ENCODE data around the gene PREPL.

- TF ChIP-seq, protein P1, sequence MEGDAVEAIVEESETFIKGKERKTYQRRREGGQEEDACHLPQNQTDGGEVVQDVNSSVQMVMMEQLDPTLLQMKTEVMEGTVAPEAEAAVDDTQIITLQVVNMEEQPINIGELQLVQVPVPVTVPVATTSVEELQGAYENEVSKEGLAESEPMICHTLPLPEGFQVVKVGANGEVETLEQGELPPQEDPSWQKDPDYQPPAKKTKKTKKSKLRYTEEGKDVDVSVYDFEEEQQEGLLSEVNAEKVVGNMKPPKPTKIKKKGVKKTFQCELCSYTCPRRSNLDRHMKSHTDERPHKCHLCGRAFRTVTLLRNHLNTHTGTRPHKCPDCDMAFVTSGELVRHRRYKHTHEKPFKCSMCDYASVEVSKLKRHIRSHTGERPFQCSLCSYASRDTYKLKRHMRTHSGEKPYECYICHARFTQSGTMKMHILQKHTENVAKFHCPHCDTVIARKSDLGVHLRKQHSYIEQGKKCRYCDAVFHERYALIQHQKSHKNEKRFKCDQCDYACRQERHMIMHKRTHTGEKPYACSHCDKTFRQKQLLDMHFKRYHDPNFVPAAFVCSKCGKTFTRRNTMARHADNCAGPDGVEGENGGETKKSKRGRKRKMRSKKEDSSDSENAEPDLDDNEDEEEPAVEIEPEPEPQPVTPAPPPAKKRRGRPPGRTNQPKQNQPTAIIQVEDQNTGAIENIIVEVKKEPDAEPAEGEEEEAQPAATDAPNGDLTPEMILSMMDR (IDR thresholded peaks at IDR 0.05; ENCODE audit: low read length) = no peak
- no peak for TF ChIP-seq EZH2 (optimal IDR thresholded peaks at IDR 0.05; ENCODE audit: low read depth, low read length)
- TF ChIP-seq EZH2phosphoT487 (IDR thresholded peaks at IDR 0.05; ENCODE audit: low read length) = no peak
These were observed 51.0 kb downstream of the PREPL start for GRCh38 chr2:44310287-44310686.
